ENCODE data around the gene ROR2.

The ROR2 gene

GRCh38 chr9:91718071-91718470 is 232.0 kb downstream of the ROR2 start:
- no peak for DNase-seq (ENCODE audit: low read depth in 2 of 2)

GRCh38 chr9:91716815-91717214 is 233.2 kb downstream of the ROR2 start:
- no peak for DNase-seq (ENCODE audit: low read depth in 2 of 2)

DNA sequence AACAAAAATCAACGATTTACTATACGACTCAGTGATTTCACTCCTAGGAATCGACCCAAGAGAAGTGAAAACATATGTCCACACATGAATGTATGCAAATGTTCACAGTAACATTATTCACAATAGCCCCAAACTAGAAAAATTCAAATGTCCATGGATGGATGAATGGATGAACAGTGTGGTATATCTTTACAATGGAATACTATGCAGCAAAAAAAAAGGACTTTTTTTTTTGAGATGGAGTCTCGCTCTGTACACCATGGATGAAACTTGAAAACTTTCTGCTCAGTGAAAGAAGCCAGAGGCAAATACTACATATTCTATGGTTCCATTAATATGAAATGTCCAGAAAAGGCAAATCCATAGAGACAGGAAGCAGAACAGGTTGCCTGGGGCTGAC is 233.8 kb downstream of the ROR2 start:
- no peak for DNase-seq (ENCODE audit: low read depth in 2 of 2)

GRCh38 chr9:91714874-91715615 is 235.0 kb downstream of the ROR2 start:
- no peak for DNase-seq (ENCODE audit: low read depth in 2 of 2)

DNA sequence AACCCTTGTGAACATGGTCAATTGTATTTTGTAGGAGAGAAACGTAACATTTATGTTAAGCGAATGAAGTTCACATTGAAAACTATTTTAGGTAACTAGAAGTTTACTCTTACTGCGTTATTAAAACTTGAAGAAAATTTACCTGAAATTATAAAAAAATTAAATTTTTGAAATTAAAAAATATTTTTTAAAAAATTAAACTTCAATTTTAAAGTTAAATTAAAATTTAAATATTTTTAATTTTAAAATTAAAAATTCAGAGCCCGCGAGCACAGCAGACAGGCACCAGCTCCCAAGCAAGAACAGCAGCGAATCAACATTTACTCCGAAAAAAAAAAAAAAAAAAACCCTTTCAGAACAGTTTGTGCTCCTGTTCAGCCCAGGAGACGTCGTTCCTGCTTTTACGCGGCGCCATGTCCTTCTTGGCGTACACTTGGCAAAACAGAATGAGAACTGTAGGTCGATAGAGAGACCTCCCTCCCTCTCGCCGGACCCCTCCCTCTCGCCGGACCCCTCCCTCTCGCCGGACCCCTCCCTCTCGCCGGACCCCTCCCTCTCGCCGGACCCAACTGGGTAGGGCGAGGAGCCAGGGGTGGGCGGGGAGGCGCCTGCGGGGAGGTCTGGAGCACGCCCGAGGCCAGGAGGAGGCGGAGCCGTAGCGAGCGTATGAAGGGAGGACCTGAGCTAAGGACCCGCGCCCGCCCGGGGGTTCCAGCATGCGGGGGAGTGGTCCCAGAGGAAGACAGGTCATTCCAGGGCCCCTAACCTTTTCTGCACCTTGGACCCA is 235.8 kb downstream of the ROR2 start:
- DNase-seq (ENCODE audit: low read depth in 2 of 2) = peak; percentile 16 to 23

- no peak for DNase-seq (ENCODE audit: low read depth in 2 of 2)
These were observed 237.2 kb downstream of the ROR2 start for GRCh38 chr9:91712811-91713210.

- peak; percentile 39 to 57 for DNase-seq (ENCODE audit: low read depth in 2 of 2)
These were observed 238.1 kb downstream of the ROR2 start for GRCh38 chr9:91711755-91712601.

- no peak for DNase-seq (ENCODE audit: low read depth in 2 of 2)
These were observed 239.9 kb downstream of the ROR2 start for GRCh38 chr9:91710158-91710557.

GRCh38 chr9:91705386-91705785 is 244.6 kb downstream of the ROR2 start:
- DNase-seq (ENCODE audit: low read depth in 2 of 2) = no peak

DNA sequence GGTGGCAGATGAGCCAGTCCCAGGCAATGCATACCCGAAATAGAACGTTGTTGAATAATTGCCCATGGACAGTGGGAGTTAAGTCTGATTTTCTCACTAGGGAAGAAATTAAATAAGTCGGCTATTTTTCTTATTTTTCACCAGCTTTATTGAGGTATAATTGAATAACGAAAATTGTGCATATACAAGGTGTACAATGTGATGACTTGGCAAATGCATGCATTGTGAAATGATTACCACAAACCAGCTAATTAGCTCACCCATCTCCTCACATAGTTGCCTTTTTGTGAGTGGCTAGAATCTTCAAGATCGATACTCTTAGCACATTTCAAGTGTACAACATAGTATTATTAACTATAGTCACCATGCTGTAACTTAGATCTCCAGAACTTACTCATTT is 249.6 kb downstream of the ROR2 start:
- no peak for DNase-seq (ENCODE audit: low read depth in 2 of 2)

- no peak for DNase-seq (ENCODE audit: low read depth in 2 of 2)
These were observed 251.8 kb downstream of the ROR2 start for GRCh38 chr9:91698266-91698665.

- no peak for DNase-seq (ENCODE audit: low read depth in 2 of 2)
These were observed 252.8 kb downstream of the ROR2 start for GRCh38 chr9:91697201-91697600.

- no peak for DNase-seq (ENCODE audit: low read depth in 2 of 2)
These were observed 255.8 kb downstream of the ROR2 start for GRCh38 chr9:91694081-91694870.

- no peak for DNase-seq (ENCODE audit: low read depth in 2 of 2)
These were observed 256.8 kb downstream of the ROR2 start for GRCh38 chr9:91693226-91693625.

DNA sequence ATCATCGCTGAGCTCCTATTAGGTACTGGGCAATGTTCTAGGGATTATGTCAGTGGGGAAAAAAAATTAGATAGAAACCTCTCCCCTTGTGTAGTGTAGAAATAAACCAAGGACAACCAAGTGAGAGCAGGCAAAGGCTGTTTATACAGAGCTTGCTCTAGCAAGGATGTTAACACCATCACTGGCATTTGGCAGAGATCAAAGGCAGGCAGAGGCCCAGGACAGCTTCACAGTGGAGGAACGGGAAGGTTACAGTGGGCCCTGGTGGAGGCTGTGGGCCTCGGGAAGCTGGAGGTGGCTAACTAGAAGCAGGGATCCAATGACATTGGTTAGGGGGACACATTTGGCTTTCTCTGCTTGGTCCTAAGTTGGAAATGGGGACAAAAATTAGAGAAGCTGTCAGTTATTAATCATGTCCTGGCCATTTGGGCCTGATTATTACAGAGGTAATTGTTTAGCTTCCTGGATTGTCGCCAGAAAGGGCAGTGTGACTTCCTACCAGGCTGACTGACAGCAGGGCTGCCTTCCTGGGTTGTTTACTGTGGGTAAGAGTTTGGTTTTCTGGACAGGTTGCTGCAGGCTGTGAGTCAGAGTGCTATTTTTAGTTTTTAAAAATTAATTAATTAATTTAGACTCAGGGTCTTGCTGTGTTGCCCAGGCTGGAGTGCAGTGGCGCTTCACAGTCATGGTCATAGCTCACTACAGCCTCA is 259.3 kb downstream of the ROR2 start:
- DNase-seq (ENCODE audit: low read depth in 2 of 2) = no peak

DNA sequence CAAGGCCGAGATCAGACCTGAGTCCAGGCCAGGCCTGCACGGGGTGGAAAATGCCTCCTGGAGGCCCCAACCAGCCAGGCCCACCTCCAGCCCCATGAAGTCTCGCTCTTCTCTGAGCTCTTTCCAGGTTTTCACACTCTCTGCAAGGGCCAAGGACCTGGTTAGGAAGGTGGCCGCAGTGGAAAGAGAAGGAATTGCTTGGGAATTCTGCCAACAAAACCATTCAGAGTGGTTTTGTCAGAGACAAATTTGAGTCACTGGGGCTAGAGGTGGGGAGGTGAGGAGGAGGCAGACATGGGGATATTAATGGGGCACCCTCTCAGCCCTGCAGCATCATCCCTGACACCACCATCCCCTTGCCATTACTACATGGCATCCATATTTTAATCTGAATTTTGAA is 261.0 kb downstream of the ROR2 start:
- no peak for DNase-seq (ENCODE audit: low read depth in 2 of 2)

DNA sequence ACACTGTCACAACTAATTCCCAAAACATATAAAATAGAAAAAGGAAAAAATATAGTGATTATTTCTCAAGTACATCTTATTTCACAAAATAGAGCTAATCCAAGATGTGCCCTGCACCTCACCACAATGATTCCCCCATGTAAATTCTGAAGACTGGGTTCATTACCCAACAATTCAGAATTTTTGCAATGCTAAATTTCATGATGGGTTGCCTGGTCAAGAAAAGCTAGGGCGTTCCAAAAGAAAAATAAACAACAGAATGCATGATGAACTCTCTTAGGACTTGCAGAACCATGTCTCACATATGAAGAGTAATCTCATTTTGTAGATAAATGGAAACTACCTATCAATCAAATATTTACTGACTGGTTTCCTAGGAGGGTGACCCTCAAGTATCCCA is 266.8 kb downstream of the ROR2 start:
- no peak for DNase-seq (ENCODE audit: low read depth in 2 of 2)

- no peak for DNase-seq (ENCODE audit: low read depth in 2 of 2)
These were observed 267.2 kb downstream of the ROR2 start for GRCh38 chr9:91682806-91683205.

- peak; percentile 66 to 74 for DNase-seq (ENCODE audit: low read depth in 2 of 2)
These were observed 268.3 kb downstream of the ROR2 start for GRCh38 chr9:91681461-91682305.

DNA sequence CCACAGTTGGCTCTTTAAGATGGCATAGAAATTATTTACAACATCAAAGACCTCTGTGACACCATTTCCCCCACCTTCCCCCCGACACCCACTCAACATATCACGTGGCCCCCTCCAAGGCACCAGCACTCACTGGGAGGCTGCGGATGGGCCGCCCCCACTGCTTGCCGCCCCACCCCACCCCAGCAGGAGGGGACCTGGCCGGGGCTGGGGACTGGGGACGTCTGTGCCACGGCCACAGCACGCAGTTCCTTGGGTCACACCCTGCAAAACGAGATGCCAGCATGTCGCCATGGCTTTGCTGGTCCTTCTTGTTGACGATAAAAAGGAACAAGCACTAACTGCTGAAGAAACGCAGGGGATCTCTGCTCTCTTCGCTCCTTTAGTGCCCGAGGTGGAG is 269.0 kb downstream of the ROR2 start:
- no peak for DNase-seq (ENCODE audit: low read depth in 2 of 2)

All from stimulated activated CD4-positive, alpha-beta T cell treated with anti-CD3 and anti-CD28 coated beads, Interleukin-4, amount 100 ng/mL, for 48 hours (primary cell).